ENCODE results near the gene PDPR.
"Not testable (repeated sequence)": the region's sequence is repeated elsewhere in the genome, so short reads cannot be mapped to it uniquely, and the experiment has no call there.

The PDPR gene

GRCh38 chr16:70113982-70114826, at the start of gene PDPR:
Gene PDPR (plus strand): TSS chr16:70114332. CDS start chr16:70120493, 6,161 bp downstream.
- peak; percentile 89 for DNase-seq

DNA sequence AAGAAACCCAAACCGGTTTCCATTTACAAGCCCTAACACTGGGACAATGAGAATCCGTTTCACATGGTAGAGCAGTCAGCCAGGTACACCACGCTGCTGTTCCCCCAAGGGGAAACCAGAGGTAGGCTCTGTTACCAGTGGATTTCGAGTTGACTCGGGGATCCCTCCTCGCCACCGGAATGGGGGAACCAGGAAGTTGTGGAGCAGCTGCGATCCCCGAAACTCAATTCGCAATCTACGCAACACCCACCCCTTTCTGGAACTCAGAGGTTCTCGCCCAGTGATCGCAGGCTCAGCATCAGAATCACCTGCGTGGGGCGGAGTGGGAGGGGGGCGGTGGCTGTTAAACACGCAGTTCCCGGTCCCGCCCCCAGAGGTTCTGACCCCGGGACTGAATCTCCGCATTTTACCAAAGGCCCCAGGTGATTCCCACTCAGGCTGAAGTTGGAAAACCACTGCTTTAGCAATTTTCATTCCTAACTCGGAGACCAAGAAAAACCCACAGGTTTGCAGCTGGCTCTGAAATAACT, 49.2 kb upstream of the PDPR start:
- peak; percentile 41 for DNase-seq

DNA sequence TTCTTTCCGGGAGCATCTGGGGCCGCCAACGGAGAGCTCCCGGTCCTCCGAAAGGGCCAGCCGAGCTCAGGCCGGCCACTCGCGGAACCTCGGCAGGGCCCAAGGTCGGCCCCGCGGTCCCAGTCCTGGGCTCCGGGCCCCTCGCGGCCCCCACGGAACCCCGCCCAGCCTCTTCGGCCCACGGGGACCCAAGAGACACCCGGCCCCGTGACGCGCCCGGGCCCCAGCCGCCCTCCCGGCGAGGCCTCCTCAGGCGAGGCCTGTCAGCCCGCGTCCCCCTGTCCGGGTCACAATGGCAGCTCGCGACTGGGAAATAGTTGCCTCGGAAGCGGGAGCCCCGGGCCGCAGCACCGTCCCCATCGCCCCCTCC, 48.8 kb upstream of the PDPR start:
- DNase-seq: not testable (repeated sequence)

DNA sequence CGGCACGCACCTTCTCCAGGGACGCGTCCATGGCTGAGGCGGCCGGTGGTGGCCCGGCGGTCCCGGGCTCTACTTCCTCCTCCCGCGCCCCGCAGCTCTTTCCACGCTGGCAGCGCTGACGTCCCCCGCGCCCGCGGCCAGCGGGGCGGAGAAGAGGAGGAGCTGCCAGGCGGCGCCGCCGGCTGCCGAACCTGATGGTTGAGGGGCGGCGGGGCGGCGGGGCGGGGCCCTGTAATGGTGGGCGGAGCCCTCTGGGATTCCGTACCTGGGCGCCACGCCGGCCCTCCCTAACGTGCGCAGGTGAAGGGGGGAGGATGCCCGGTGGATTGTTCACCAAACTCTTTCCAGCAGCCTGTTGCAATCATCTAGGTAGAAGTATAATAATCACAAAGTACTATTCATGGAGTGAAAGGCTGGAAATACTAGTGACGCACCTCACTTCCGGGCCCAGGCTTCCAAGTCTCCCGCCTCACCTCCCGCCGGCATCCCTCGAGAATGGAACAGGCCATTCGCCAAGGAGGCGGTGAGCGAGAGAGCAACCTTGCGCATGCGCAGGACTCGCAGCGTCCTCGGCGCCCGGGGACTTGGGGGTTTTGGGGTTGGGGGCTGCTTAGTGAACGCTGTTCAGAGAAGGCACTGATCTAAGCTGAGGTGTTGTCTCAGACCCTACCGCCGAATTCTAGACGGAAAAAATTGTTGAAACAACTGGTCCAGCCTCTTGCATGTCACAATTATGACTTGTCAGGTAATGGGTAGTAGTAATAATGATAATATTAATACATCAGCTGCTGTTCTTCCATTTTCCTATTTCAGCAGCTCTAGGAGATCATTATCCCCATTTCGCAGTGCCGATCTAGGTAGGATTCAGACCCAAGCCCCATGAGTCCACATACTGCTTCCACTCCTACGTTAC, 48.1 kb upstream of the PDPR start:
- DNase-seq: peak; percentile 83

DNA sequence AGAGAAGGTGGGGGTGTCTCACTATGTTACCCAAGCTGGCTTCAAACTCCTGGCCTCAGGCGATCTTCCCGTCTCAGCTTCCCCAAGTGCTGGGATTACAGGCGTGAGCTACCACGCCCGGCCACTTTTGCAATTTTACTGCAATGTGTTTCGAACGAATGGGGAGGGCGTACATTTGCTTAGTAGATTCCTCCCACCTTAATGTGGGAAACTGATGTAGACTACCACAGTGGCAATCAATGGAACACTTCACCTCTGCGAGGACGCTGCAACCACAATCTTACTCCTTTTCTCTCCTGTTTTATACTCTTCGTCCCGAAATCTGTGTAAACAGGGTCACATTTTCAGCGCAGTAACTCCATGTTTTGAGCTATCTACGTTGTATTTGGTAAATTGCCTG, 47.4 kb upstream of the PDPR start:
- not testable (repeated sequence) for DNase-seq

- not testable (repeated sequence) for DNase-seq
Measured at GRCh38 chr16:70079081-70079480, 35.1 kb upstream of the PDPR start.

DNA sequence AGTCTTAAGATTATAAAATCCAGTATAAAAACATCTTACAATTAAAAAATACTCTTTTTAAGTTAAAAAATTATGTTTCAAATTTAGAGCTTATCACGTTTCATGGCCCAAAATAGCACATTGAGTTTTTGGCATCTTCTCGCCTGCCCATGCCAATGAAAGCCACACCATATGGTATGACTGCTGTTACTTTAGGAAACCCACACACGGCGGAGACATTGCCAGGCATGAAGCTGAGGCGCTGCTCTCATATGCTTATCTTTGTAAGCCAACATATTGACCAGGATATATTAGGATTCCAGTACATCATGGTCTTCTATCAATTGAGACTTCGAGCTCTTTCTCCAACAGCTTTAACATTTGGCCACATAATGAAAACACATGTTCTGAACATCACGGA, 32.9 kb upstream of the PDPR start:
- peak; percentile 76 for DNase-seq

DNA sequence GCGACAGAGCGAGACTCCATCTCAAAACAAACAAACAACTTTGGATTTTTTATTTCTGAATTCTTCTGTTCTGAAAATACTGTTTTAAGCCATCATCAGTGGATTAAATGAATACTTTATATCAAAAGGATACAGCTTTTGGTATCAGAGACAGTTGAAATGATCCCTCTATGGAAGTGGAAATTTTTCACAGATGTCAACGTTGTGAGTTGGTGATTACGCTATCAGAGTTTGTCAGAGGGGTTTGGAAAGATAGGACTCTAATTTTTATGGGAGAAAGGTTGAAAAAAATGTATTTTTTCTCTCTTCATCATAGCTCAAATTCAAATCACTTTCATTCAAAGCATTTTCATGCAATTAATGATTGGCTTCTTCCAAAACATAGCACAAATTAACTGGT, 30.2 kb upstream of the PDPR start:
- DNase-seq: not testable (repeated sequence)

DNA sequence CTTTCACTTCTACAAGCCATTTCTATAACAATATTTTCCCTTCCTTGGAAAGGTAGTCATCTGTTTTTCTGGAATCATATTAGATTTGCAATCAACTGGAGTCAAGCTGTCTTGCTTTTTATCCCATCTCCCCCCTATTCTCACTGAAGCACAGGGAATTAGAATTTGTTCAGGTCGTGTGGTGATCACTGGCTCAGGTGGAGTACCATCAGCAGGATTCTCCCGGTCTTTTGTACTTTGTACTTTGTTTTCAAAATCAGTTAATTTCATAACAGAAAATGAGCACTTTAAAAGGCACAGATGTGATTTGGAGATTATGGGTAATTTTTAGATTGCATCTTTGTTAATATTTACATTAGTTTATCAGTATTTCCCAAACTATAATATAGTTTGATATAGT, 26.0 kb upstream of the PDPR start:
- not testable (repeated sequence) for DNase-seq

DNA sequence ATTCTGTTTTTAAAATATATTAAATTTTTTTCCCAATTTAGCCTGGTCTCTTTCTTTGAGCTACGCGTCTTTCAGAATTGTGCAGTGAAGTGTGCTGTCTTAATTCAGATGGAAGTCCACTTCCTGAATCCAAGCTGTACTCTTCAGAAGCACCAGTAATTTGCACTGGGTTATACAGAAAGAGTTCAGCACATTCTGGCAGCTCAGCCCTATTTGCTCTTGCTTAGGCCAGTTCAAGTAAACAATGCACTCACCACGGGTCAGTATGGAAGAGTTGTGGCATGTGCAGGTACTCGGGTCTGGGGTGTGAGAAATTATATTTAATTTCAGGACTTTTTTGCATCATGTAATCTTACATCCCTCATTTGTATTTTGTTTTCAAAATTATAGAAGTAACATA, 25.3 kb upstream of the PDPR start:
- not testable (repeated sequence) for DNase-seq

DNA sequence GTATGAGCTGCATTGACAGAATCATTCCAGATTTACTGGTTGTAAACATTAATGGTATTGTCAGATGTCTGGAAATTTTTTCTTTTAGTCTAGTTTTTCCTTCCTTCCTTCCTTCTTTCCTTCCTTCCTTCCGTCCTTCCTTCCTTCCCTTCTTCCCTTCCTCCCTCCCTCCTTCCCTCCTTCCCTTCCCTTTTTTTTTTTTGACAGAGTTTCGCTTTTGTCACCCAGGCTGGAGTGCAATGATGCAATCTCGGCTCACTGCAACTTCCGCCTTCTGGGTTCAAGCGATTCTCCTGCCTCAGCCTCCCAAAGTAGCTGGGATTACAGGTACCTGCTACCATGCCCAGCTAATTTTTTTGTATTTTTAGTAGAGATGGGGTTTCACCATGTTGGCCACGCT, 24.8 kb upstream of the PDPR start:
- not testable (repeated sequence) for DNase-seq

DNA sequence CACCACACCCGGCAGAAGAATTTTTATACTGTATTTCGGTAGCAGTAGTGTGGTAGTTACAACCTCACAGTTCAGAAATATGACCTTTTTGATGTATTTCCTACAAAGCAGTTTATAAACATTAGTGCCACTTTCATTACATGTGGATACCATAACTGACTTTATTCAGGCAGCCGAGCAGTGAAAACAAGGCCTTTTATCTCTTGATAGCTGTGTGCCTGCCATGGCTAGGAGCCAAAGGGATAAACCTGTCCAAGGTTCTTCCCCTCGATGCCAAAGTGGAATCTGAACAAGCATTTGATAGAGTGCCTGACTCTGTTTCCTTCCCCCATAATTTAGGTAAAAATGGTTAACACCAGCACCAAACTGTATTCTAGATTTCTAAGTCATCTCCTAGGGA, 23.0 kb upstream of the PDPR start:
- not testable (repeated sequence) for DNase-seq

DNA sequence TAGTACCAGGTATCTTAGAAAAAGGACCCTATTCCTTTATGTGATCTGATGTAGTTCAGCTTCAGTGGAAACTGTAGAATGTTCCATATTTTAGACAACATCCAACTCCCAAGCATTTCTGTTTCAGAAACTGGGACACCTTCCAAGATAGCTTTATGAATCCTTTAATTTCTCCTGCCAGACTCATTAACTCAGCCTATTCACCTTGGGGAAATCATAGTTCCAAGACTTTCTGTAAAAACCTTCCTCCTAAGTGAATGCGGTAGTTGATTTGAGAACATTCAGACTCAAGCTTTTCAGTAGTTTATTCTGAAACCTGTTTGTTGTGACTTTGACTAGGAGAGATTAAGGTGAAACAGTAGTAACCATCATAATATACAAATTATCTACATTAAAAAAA, 20.0 kb upstream of the PDPR start:
- DNase-seq: not testable (repeated sequence)

DNA sequence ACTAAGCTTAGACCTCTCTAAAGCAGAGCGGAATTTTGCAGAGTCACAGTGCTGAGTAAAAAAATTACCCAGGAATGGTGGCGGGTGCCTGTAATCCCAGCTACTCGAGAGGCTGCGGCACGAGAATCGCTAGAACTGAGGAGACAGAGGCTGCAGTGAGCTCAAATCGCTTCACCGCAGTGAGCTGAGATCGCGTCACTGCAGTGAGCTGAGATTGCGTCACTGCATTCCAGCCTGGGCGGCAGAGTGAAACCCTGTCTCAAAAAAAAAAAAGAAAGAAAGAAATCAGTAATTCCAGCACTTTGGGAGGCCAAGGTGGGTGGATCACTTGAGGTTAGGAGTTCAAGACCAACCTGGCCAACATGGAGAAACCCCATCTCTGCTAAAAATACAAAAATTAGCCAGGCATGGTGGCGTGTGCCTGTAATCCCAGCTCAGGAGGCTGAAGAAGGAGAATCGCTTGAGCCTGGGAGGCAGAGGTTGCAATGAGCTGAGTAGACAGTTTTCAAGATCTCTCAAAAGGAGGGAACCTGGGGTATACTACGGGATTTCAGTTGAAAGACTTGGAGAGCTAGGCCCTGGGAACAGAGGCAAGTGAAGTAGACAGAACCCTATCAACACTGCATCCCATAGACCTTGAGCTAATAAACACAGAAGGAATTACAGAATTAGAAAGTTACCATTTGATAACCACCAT, 4.4 kb upstream of the PDPR start:
- DNase-seq: not testable (repeated sequence)

DNA sequence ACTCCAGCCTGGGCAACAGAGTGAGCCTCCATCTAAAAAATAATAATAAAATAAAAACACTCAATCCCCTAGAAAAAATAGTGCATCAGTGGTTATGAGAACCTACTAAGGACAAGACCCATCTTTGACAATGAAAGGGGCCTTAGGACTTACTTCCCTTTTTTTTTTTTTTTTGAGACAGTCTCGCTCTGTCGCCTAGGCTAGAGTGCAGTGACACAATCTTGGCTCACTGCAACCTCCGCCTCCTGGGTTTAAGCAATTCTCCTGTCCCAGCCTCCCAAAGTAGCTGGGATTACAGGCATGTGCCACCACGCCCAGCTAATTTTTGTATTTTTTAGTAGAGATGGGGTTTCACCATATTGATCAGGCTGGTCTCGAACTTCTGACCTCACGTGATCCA, 2.0 kb upstream of the PDPR start:
- not testable (repeated sequence) for DNase-seq

- DNase-seq: not testable (repeated sequence)
Measured at GRCh38 chr16:70113599-70113981, 542 bp upstream of the PDPR start.

GRCh38 chr16:70118354-70118753, 4.2 kb downstream of the PDPR start:
- not testable (repeated sequence) for DNase-seq

DNA sequence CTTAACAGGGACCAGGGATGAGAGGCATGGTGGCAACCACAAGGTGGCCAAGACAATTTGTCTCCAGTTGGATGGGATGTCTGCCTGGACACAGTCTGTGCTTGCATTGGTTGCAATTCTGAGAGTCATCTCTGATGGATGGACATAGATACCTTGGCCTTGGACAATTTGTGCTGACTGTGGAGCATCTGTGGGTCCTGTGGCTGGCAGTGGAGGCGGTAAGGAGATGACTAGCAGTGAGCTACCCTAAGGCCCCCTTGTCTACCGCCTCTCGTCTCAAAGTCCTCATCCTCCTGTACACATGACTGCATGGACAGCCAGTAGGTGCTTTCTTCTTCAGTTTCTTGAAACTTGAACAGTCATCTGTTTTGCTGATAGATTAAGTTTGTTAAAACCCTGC, 4.6 kb downstream of the PDPR start:
- DNase-seq: not testable (repeated sequence)

- DNase-seq: not testable (repeated sequence)
Measured at GRCh38 chr16:70120398-70120797, 6.3 kb downstream of the PDPR start.

DNA sequence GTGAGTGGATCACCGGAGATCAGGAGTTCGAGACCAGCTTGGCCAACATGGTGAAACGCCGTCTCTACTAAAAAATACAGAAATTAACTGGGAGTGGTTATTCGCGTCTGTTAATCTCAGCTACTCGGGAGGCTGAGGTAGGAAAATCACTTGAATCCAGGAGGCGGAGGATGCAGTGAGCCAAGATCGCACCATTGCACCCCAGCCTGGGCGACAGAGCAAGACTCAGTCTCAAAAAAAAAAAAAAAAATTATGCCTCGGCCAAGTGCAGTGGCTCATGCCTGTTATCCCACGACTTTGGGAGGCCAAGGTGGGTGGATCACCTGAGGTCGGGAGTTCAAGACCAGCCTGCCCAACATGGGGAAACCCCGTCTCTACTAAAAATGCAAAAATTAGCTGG, 9.7 kb downstream of the PDPR start:
- not testable (repeated sequence) for DNase-seq

GRCh38 chr16:70126226-70126625, 12.1 kb downstream of the PDPR start:
- DNase-seq: not testable (repeated sequence)

DNA sequence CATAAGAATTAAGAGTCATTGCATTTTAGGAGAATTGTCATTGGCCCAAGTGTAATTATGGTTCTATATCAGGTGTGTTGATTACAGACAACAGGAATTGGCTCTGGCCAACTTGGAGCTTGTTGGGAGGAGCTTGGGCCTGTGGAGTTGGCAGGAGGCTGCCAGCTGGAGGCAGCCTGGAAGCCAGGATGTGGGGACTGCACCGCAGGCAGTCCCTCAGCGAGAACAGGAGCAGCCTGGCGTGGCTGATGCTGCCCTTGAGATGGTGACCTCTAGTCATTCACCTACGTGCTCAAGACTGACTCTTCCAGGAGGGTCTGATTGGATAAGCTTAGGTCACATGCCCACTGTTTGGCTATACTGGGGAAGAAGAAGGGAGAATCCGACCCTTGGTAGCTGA, 13.6 kb downstream of the PDPR start:
- DNase-seq: not testable (repeated sequence)

DNA sequence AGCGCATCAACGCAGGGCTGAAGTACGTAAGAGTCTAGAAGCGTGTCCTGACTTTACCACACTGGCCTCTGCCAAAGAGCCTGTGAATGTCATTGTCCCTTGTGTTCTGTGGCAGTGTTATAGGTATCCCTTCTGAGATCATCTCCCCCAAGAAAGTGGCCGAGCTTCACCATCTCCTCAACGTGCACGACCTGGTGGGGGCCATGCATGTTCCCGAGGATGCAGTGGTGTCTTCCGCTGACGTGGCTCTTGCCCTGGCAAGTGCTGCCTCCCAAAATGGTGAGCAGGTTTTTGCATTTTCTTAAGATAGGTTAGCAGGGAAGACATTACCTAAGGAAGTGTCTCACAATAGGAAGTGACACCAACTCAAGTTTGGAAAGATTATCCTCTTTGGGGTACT, 14.7 kb downstream of the PDPR start:
- DNase-seq: not testable (repeated sequence)
